Measurements from ENCODE around the gene CARD9. TPM values are rescaled to one million over a fixed set of nuclear protein-coding genes. Genes with fewer than 3 reads are reported as not detected.
"Not testable (repeated sequence)": the region's sequence is repeated elsewhere in the genome, so short reads cannot be mapped to it uniquely, and the experiment has no call there.

The CARD9 gene
- total RNA-seq, 1 experiment from 2014 or later, result 1.1 TPM

DNA sequence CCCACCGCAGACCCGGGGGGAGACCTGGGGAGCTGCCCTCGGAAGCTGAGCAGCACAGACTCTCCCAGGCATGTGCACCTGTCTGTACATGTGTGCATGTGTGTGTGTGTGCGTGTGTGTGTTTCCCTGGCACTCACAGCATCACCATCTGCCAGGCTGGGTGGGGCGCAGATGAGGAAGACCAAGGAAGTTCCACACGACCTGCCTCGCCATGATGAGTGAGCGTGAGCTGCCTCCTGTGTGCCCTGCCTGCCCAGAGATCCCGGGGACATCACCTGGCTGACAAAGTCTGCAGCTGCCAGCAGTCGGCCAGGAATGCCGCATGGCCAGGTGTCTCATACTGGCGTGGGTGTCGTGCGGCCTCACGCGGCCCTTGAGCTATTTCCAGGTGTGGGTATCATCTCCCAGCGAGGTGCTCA, 50.1 kb downstream of the CARD9 start:
- no peak for DNase-seq (ENCODE audit: low read depth)

DNA sequence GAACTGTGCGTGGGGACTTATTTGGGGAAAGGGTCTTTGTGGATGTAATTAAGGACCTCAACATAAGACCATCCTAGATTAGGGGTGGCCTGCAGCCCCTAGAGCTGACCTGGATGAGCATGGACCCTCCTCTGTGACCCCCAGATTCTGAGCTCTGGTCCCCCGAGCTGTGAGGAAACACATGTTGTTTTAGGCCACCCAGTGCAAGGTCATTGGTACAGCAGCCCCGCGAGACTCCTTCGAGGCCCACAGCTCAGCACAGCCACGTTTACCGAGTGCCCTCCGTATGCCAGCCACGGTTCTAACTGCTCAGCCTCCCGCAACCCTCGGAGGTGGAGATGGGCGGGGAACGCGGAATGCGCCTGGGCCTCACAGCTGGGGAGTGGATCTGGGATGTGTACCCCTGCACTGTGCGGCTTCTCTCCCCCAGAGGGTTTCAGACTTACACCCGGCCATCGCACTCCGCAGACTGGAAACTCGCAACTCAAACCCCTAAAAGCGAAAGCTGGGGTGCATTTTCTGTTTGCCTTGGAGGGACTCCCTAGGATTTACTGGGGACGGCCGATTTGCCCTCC, 50.6 kb downstream of the CARD9 start:
- DNase-seq (ENCODE audit: low read depth), result no peak

DNA sequence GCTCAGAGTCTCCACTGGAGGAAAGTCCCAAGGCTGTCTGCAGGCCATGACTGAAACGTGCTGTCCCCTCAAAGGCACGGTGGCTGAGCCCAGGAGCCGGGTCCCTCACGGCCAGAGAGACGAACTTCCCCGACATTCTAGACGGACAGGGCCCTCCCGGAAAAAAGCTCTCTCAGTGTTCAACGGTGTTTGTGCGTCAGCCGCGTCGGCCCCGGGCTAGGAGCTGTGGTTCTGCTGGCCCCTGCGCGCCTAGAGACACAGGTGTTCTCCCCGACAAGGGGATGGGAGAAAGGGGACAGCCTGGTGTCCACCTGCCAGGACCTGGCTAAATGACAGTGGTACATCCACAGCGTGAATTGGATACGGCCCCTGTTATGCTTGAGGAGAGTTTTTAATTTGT, 51.9 kb downstream of the CARD9 start:
- no peak for DNase-seq (ENCODE audit: low read depth)

DNA sequence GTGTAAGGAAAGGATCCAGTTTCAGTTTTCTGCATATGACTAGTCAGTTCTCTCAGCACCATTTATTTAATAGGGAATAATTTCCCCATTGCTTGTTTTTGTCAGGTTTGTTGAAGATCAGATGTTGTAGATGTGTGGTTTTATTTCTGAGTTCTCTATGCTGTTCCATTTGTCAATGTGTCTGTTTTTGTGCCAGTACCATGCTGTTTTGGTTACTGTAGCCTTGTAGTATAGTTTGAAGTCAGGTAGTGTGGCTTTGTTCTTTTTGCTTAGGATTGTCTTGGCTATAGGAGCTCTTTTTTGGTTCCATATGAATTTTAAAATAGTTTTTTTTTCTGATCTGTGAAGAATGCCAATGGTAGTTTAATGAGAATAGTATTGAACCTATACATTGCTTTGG, 52.5 kb downstream of the CARD9 start:
- DNase-seq (ENCODE audit: low read depth), result not testable (repeated sequence)

DNA sequence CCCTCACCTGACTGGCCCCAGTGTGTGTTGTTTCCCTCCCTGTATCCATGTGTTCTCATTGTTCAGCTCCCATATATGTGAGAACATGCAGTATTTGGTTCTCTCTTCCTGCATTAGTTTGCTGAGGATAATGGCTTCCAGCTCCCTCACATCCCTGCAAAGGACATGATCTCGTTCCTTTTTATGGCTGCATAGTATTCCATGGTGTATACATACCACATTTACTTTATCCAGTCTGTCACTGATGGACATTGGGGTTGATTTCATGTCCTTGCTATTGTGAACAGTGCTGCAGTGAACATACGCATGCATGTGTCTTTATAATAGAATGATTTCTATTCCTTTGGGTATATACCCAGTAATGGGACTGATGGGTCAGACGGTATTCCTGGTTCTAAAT, 53.5 kb downstream of the CARD9 start:
- not testable (repeated sequence) for DNase-seq (ENCODE audit: low read depth)

DNA sequence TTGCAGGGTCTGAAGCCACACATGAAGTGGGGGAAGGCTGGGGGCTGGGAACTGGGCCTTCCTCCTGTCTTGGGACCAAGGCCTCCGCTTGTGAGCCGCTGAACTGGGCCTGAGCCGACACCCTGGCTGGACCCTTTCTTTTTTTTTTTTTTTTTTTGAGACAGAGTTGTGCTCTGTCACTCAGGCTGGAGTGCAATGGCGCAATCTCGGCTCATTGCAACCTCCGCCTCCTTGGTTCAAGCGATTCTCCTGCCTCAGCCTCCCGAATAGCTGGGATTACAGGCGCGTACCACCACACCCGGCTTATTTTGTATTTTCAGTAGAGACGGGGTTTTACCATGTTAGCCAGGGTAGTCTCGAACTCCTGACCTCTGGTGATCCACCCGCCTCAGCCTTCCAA, 54.2 kb downstream of the CARD9 start:
- not testable (repeated sequence) for DNase-seq (ENCODE audit: low read depth)

DNA sequence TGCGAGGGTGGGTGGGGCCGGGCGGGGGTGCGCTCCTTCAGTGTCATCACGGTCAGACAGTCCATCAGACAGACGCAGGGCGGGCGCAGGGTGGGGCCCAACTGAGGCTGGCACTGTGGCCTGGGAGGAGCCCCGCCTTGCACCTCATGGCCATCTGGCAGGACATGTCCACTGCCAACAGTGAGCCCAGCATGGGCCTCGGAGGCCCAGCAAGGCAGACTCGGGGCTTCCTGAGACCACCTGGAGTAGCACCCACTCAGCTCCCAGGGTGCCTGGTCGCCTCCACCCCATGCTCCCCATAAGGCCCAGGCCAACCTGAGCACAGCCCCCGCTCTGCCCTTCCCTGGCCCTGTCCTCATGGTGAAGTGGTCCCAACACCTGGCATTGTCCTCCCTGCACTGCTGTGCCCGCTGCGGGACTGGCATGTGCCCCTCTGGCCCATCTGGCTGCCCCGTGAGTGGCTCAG, 54.7 kb downstream of the CARD9 start:
- DNase-seq (ENCODE audit: low read depth), result no peak

DNA sequence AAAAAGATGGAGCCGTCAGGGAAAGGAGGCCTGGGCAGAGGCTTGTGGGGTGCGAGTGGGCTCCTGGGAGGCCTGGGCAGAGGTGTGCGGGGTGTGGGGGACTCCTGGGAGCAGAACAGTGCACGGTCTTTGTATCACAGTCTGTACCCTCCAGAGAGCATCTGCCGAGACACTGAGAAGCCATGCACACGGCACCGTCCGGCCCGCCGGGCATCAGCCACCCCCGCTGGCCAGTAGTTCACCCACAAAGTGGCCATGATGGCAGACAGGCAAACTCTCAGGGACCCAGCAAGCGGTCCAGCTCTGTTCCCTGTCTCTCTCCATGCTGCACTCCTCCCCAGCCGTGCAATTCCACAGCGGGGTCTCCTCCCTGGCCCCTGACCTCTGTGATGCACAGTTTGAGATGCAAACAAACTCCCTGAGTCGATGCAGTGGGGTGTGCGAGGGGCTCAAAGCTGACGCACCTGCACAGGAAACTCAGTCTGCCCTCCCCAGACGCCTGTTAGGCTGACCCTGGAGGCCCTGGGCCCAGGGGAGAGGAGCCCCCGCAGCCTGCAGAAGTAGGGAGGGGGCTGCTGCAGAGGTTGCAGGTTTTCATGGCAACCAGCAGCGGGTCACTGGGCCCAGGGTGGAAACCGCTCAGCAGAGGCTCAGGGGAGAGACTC, 55.2 kb downstream of the CARD9 start:
- no peak for DNase-seq (ENCODE audit: low read depth)

DNA sequence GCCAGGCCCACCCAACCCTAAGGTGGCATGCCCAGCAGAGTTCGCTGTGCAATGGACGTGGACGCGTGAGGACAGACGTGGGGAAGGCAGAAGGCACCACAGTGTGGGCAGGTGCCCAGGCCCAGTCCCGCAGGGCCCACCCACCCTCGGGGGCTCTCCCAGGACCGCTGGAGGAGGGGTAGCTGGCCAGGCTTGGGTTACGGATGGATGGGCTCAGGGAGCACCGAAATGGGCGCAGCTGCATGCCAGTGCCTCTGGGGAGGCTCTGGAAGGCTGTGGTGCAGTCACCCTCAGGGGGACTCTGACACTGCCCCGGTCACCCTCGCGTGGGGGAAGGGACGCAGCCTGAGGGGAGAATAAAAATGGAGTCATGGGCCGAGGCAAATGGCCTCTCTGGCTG, 55.8 kb downstream of the CARD9 start:
- DNase-seq (ENCODE audit: low read depth), result no peak

DNA sequence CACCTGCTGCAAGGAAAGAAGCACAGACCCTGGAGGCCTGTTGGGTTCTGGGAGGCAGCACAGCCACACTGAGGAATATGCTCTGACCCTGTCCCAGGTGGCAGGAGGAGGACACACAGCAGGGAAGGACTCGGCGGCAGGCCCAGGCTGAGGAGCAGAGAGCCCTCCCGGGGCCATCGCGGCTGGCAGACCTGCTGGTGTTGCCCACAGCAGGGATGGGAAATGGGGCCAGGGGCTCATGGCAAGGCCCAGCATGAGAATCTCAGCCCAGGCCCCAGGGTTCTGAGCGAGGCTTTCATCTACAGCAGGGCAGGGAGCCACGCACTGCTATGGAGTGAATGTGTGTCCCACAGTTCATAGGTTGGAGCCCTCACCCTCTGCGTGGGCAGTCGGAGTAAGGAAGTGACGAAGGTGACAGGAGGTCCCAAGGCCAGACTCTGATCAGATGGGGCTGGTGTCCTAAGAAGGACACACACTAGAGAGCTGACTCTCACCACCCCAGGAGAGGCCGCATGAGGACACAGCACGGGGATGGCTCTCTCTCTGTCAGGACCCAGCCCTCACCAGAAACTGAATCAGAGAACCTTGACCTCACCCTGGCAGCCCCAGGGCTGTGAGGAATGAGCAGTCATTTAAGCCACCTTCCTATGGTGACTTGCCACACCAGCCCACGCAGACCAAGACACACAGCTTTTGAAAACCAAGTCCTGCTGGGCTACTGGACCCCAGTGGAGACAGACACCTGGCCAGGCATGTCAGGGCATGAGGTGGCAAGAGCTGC, 56.4 kb downstream of the CARD9 start:
- no peak for DNase-seq (ENCODE audit: low read depth)

DNA sequence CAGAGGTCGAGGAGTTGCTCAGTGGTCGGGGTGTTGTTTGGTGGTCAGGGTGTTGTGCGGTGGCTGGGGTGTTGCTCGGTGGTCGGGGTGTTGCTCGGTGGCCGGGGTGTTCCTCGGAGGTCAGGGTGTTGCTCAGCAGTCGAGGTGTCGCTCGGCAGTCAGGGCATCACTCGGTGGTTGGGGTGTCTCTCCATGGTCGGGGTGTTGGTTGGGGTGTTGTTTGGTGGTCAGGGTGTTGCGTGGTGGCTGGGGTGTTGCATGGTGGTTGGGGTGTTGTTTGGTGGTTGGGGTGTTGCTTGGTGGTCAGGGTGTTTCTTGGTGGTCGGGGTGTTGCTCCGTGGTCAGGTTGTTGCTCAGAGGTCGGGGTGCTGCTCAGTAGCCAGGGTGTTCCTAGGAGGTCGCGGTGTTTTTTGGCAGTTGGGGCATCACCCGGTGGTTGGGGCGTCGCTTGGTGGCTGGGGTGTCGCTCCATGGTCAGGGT, 57.2 kb downstream of the CARD9 start:
- DNase-seq (ENCODE audit: low read depth), result no peak

DNA sequence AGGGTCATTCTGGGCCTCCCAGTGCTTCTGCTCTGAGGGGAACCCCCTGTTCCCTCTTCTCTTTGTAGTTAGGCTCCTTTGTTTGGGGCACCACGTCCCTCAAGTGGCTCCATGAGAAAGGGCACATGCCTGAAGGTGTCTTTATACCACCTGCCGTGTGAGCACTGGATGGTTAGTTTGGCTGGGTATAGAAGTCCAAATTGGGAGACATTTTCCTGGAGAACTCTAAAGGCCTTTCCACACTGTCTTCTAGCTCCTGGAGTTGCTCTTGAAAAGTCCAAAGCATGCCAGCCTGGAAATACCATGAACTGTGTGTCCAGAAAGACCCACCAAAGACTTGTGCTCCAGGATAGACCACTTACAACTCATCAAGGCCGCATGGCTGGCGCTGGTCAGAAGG, 58.5 kb downstream of the CARD9 start:
- no peak for DNase-seq (ENCODE audit: low read depth)

DNA sequence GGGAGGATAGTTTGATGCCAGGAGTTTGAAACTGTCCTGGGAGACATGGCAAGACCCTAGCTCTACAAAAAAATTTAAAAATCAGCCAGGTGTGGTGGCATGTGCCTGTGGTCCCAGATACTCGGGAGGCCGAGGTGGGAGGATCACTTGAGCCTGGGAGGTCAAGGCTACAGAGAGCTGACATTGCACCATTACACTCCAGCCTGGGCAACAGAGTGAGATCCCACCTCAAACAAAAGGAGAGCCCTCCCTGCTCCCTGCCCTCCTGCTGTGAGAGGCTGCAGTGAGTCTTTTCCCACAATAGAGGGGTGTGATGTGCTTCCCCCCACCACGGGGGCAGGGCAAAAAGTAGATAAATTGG, 59.4 kb downstream of the CARD9 start:
- DNase-seq (ENCODE audit: low read depth), result no peak

Other genes starting within 250 kb of the CARD9 start
- gene LHX3, start 168.5 kb downstream of the CARD9 start, total RNA-seq (2014; rRNA removed; shearing (Covaris generic)), result not detected in 2 replicates
- gene QSOX2, start 127.9 kb downstream of the CARD9 start, total RNA-seq (2014; rRNA removed; shearing (Covaris generic)), result 25.8 and 30.3 TPM in 2 replicates
- gene CCDC187, start 69.6 kb downstream of the CARD9 start, total RNA-seq (2014; rRNA removed; shearing (Covaris generic)), result not detected in 2 replicates
- 15.8 and 23.4 TPM in 2 replicates for gene GPSM1, start 46.1 kb downstream of the CARD9 start, total RNA-seq (2014; rRNA removed; shearing (Covaris generic))
- gene DNLZ, start 9.9 kb downstream of the CARD9 start, total RNA-seq (2014; rRNA removed; shearing (Covaris generic)), result 100 and 120 TPM in 2 replicates
- 15.5 and 19.9 TPM in 2 replicates for gene SNAPC4, start 26.5 kb upstream of the CARD9 start, total RNA-seq (2014; rRNA removed; shearing (Covaris generic))
- 85.3 and 88.0 TPM in 2 replicates for gene ENTR1, start 36.9 kb upstream of the CARD9 start, total RNA-seq (2014; rRNA removed; shearing (Covaris generic))
- 85.3 and 129 TPM in 2 replicates for gene PMPCA, start 37.0 kb upstream of the CARD9 start, total RNA-seq (2014; rRNA removed; shearing (Covaris generic))
- gene INPP5E, start 66.2 kb upstream of the CARD9 start, total RNA-seq (2014; rRNA removed; shearing (Covaris generic)), result 6.6 TPM in 2 replicates
- gene SEC16A, start 109.4 kb upstream of the CARD9 start, total RNA-seq (2014; rRNA removed; shearing (Covaris generic)), result 22.1 and 25.4 TPM in 2 replicates
- 4.4 and 8.7 TPM in 2 replicates for gene NOTCH1, start 172.4 kb upstream of the CARD9 start, total RNA-seq (2014; rRNA removed; shearing (Covaris generic))

All from Daoy (cell line).